ENCODE data around the gene RALGPS1.

Gene RALGPS1

DNA sequence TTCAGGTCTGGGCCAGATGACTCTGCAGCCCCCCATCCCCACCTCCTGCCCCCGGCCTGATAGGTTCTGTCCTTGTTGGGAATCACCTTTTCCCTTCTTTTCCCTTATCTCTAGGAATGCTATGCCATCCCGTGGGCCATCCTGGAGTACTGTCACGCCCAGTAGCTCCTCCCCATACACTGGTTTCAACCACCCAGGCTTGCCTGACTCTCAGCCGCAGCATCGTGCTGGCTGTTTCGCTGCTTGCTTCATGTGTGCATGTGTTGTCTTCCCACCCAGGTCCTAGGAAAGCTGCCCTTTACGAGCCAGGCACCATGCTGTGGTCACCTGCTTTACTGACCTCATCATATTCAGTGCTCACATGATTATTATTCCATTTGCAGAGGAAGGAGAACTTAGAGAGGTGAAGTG, 136.0 kb downstream of the RALGPS1 start:
- TF ChIP-seq, protein P1, sequence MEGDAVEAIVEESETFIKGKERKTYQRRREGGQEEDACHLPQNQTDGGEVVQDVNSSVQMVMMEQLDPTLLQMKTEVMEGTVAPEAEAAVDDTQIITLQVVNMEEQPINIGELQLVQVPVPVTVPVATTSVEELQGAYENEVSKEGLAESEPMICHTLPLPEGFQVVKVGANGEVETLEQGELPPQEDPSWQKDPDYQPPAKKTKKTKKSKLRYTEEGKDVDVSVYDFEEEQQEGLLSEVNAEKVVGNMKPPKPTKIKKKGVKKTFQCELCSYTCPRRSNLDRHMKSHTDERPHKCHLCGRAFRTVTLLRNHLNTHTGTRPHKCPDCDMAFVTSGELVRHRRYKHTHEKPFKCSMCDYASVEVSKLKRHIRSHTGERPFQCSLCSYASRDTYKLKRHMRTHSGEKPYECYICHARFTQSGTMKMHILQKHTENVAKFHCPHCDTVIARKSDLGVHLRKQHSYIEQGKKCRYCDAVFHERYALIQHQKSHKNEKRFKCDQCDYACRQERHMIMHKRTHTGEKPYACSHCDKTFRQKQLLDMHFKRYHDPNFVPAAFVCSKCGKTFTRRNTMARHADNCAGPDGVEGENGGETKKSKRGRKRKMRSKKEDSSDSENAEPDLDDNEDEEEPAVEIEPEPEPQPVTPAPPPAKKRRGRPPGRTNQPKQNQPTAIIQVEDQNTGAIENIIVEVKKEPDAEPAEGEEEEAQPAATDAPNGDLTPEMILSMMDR (IDR thresholded peaks at IDR 0.05) = no peak

DNA sequence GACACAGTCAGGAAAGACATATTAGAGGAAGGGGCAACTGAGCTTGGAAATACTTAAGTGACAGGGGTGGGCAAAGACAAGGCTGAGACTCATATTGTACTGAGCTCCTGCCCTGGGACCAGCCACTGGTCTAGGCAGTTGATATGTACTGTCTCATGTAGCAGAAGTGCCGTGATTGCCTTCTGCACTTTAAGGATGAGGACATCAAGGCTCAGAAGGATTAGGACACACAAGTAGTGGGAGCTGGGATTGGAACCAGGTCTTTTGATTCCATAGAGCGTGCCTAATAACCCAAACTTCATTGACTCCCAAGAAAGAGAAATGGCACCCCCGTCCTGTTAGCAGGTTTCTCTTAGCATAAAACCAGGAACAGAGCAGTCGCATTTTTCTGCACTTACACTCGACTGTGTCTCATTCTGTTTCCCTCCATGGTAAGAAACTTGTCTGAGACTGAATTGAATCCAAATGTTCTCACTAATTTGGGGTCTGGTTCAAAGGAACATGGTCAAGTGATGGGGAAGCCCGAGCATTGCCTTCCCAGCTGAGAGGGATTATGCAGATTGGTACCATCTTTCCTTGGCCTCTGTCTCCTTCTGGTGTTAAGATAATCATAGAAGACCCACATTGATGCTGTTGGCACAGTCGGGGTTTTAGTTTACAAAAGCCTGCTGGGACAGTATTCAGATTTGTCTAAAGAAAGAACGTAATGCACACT, 137.5 kb downstream of the RALGPS1 start:
- TF ChIP-seq, protein P1 (IDR thresholded peaks at IDR 0.05) = no peak

DNA sequence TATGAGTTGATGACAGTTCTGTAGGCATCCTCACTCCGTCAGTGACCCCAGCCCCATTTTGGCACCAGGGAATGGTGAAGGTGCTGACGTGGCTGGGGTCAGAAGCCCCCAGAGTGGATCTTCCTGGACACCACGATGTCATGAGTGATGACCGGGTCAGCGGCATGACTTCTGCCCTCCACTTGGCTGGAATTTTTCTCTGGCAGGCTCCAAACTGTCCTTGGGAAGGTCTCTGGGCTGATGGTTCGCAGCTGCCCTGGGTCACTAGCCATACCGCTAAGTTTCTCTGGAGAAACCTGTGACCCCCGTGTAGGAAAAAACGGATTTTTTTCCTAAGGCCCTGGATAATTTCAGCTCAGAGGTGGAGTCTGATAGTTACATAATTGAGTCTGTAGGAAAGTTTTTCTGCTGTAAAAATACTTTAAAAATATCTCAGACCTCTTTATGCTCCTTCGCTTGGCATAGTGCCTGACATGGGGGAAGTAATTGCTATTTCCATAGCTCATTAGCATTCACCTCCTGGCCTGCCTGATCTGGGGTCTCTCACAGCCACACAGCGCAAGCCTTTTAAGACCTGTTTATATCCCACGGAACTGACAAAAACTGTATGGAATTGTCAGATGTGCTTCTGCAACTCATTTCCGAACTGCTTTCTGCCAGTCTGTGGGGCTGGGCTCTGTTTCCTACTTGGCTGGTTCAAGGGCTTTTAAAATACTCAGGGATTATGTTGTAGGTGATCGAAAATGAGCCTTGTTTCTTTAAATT, 138.7 kb downstream of the RALGPS1 start:
- TF ChIP-seq, protein P1 (IDR thresholded peaks at IDR 0.05) = no peak

DNA sequence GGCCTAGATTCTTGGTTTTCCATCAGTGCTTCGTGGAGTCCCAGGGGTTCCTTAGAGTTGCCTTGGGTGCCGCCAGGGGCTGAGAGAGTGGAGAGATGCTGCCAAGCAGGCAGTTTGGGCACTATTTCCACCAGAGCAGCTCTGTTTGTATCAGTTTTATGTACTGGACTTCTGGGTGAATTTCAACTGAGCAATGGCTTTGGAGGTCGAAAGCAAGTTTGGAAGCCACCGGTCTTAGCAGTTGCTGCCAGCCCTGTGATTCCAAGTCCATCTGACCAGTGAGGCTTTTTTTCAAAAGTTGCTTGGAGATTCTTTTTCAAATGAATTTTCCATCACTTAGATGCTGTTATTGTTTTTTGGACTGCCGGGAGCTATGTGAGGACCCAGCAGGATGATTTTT, 139.4 kb downstream of the RALGPS1 start:
- TF ChIP-seq, protein P1 (IDR thresholded peaks at IDR 0.05) = no peak

DNA sequence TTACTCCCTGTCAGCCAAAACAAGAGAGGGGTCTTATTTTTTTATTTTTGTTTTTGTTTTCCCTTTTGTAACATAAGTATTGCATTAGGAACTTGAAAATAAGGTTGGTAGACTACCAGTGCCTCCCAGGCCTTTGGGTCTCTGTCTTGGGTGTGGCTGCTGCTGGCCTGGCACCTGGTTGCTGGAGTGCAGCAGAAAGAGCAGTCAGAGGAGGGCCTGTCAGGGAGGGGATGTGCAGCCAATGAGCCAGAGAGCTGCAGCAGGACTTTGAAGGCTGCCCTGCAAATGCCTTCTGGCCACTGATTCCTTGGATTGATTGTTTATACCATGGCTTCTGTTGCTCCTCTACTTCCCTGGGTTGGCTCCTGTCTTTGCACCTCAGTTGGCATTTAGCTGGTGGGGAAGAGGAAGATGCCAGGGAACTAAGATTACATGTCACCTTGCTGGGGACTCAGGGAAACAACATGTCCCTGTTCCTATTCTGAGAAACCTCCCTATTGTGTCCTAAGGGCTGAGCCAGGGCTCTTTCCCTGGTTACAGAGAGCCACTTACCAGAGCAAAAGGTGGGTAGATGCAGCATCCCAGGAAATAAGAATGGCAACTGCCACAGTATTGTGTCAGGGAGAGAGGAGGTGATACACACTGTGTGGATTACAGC, 141.3 kb downstream of the RALGPS1 start:
- TF ChIP-seq, protein P1 (IDR thresholded peaks at IDR 0.05) = no peak

DNA sequence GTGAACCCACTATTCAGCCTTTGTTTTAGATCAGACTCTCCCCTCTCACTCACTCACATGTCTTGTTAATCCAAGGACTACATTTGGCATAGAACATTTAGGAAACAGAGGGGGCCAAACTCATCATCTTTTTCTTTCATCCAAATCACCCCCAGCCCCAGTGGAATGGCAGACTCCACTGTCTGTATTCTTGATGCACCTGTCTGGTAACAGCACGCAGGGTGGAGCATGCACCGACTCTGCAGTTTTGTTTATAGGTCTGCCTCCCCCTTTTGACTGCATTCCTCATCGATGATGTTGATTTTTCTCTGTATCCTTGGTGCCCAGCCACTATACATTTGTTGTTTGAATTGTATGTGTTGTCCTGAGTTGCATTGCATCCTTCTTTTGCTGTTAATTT, 141.9 kb downstream of the RALGPS1 start:
- TF ChIP-seq, protein P1 (IDR thresholded peaks at IDR 0.05) = no peak

DNA sequence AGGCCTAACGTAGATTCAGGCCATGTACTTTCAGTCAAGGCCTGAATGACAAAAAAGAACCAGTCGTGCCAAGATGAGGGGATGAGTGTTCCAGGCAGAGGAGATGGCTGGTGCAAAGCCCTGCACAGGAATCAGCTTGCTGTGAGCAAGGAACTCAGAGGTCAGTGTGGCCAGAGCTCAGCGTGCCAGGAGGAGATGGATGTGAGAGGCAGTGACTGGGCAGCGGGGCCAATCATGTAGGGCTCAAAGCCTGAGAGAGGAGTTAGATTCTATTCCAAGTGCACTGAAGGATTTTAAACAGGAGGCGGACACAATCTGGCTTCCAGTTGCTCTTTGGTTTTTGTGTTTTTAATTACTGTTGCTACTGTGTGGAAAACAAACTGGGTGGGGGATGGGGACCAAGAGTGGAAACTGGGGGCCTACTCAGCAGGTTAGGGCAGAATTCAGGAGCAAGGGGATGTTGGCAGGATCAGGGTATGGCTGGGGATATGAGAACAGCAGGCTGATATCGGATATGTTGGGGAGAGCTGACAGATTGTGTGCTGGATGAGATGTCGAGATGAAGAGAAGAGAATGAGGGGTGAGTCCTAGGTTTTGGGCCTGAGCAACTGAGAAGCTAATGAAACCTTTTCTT, 143.5 kb downstream of the RALGPS1 start:
- TF ChIP-seq, protein P1 (IDR thresholded peaks at IDR 0.05) = no peak
